Measurements from ENCODE around the gene CDC14A. TPM values are rescaled to one million over a fixed set of nuclear protein-coding genes. Genes with fewer than 3 reads are reported as not detected.

The CDC14A gene
- total RNA-seq, 1 experiment from 2014 or later, result 2.6 TPM

DNA sequence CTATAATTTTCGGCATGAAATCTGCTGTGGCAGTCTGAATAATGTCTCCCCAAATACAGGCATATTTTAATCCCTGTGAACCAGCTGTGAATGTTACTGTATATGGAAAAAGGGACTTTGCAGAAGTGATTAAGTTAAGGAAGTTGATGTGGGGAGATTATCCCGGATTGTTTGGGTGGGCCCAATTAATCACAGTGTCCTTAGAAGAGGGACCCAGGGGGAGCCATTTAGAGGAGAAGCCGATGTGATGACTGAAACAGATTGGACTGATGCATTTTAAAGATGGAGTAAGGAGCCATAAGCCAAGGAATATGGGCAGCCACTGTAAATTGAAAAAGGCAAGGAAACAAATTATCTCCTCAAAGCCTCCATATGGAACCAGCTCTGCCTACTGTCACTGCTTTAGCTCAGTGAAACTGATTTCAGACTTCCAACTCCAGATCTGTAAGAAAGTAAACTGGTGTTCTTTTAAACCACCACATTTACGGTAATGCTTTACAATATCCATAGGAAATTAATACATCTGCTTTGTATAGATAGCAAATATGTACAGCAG lies 124.5 kb downstream of the CDC14A start:
- Mint-ChIP-seq H3K4me3 (ENCODE audit: unreplicated experiment) (no peak overlapping the region), H3K27me3 (ENCODE audit: insufficient read depth, unreplicated experiment) (no peaks in the 10 kb centered on the region), H3K27ac (ENCODE audit: low read depth, unreplicated experiment) (no peak overlapping the region), H3K9me3 (ENCODE audit: unreplicated experiment) (no peaks in the 10 kb centered on the region), H3K36me3 (ENCODE audit: insufficient read depth, unreplicated experiment) (peaks cover 6% of the 10 kb centered on the region), H3K4me1 (ENCODE audit: insufficient read depth, unreplicated experiment) (no peaks in the 10 kb centered on the region)
- TF ChIP-seq, protein P1, sequence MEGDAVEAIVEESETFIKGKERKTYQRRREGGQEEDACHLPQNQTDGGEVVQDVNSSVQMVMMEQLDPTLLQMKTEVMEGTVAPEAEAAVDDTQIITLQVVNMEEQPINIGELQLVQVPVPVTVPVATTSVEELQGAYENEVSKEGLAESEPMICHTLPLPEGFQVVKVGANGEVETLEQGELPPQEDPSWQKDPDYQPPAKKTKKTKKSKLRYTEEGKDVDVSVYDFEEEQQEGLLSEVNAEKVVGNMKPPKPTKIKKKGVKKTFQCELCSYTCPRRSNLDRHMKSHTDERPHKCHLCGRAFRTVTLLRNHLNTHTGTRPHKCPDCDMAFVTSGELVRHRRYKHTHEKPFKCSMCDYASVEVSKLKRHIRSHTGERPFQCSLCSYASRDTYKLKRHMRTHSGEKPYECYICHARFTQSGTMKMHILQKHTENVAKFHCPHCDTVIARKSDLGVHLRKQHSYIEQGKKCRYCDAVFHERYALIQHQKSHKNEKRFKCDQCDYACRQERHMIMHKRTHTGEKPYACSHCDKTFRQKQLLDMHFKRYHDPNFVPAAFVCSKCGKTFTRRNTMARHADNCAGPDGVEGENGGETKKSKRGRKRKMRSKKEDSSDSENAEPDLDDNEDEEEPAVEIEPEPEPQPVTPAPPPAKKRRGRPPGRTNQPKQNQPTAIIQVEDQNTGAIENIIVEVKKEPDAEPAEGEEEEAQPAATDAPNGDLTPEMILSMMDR (IDR thresholded peaks at IDR 0.05; ENCODE audit: unreplicated experiment), result no peak
- no peak for DNase-seq (ENCODE audit: unreplicated experiment)
- BruUV-seq (replicated peaks), result no TSS peak
- ChIA-PET POLR2A (interaction anchor here (0.6 kb wide), 1 partner anchor 1429 kb away, joined by 5 read pairs; no protein-coding TSS in a partner anchor), CTCF (interaction anchor here (1.0 to 1.3 kb wide), 3 partner anchors 10 to 392 kb away, joined by 3 to 5 read pairs (median 4); no protein-coding TSS in a partner anchor)
- intact Hi-C loops (cut with micrococcal nuclease), result no loop called here

DNA sequence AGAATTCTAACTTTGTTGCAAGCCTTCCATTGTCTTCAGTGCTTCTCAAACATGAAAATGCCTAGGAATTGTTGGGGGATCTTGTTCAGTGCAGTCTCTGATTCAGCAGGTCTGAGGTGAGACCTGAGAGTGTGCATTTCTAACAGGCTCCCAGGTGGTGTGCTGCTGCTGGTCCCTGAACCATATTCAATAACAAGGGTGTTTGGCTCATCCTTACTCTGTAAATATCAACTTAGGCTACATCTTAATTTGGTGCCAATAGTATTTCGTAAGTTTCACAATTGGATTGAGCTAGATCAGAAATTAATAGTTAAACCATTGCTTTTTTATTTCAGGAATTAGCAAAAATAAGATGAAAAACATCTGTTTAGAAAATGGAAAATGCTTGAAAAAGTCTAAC lies 126.5 kb downstream of the CDC14A start:
- POLR2A ChIA-PET, result no interaction called here
- DNase-seq (ENCODE audit: unreplicated experiment), result no peak
- TF ChIP-seq, protein P1 (IDR thresholded peaks at IDR 0.05; ENCODE audit: unreplicated experiment), result no peak
- CTCF ChIA-PET, result interaction anchor here (0.8 to 1.8 kb wide), 4 partner anchors 15 to 390 kb away, joined by 3 to 15 read pairs (median 7); no protein-coding TSS in a partner anchor
- BruUV-seq (replicated peaks), result no TSS peak
- Mint-ChIP-seq H3K4me3 (ENCODE audit: unreplicated experiment) (no peak overlapping the region), H3K4me1 (ENCODE audit: insufficient read depth, unreplicated experiment) (no peaks in the 10 kb centered on the region), H3K9me3 (ENCODE audit: unreplicated experiment) (no peaks in the 10 kb centered on the region), H3K27ac (ENCODE audit: low read depth, unreplicated experiment) (no peak overlapping the region), H3K27me3 (ENCODE audit: insufficient read depth, unreplicated experiment) (no peaks in the 10 kb centered on the region), H3K36me3 (ENCODE audit: insufficient read depth, unreplicated experiment) (no peaks in the 10 kb centered on the region)
- intact Hi-C loops (cut with micrococcal nuclease), result no loop called here

DNA sequence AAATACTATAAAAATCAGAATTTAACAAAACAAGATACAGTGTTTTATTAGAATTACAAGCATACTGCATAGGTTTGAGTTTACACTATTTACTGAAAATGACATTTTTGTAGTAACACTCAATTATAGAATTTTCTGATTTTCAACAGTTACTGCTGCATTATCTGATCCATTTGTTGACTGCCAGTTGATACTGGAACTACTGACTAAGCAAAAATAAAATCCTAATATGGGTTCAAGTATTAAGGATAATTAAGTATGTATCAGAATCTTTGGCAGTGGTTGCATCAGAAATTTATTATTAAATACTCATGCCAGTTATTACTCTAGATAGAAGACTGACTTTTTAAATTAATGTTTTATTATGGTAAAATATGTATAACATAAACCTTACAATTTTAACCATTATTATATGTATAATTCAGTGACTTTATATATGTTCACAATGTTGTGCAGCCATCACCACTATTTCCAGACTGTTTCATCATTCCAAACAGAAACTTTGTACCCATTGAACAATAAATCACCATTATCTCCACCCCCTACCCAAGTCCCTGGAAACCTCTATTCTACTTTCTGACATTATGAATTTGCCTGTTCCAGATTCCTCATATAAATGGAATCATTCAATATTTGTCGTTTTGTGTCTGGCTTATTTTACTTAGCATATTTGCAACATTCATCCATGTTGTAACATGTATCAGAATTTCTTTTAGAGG lies 127.5 kb downstream of the CDC14A start:
- Mint-ChIP-seq H3K9me3 (ENCODE audit: unreplicated experiment) (no peaks in the 10 kb centered on the region), H3K36me3 (ENCODE audit: insufficient read depth, unreplicated experiment) (no peaks in the 10 kb centered on the region), H3K27me3 (ENCODE audit: insufficient read depth, unreplicated experiment) (no peaks in the 10 kb centered on the region), H3K27ac (ENCODE audit: low read depth, unreplicated experiment) (no peak overlapping the region), H3K4me1 (ENCODE audit: insufficient read depth, unreplicated experiment) (no peaks in the 10 kb centered on the region), H3K4me3 (ENCODE audit: unreplicated experiment) (no peak overlapping the region)
- no TSS peak for BruUV-seq (replicated peaks)
- TF ChIP-seq, protein P1 (IDR thresholded peaks at IDR 0.05; ENCODE audit: unreplicated experiment), result no peak
- ChIA-PET POLR2A (no interaction called here), CTCF (interaction anchor here (0.6 to 1.8 kb wide), 3 partner anchors 16 to 389 kb away, joined by 3 to 10 read pairs (median 4); no protein-coding TSS in a partner anchor)
- intact Hi-C loops (cut with micrococcal nuclease), result no loop called here
- DNase-seq (ENCODE audit: unreplicated experiment), result no peak

DNA sequence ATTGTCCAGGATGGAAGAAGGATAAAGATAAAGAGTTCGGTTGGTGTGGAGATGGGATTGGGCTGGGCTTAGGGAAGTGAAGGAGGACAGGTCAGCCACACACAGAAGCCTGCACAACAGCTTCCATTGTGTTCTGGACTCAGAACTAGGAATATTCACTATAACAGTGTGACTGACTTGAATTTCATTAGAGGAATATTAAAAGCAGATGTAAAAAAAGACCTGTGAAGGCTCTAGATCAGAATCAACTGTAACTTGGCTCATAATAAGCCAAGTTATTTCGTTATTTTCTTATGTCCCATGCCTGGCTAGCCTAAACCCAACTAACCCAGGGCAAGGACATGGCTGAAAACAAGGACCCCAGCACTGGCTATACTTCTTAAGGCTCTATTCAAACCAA lies 129.0 kb downstream of the CDC14A start:
- no peaks in the 10 kb centered on the region for H3K27me3 Mint-ChIP-seq (ENCODE audit: insufficient read depth, unreplicated experiment)
- POLR2A ChIA-PET, result no interaction called here
- H3K4me1 Mint-ChIP-seq (ENCODE audit: insufficient read depth, unreplicated experiment), result no peaks in the 10 kb centered on the region
- no peaks in the 10 kb centered on the region for H3K36me3 Mint-ChIP-seq (ENCODE audit: insufficient read depth, unreplicated experiment)
- no peak for DNase-seq (ENCODE audit: unreplicated experiment)
- intact Hi-C loops (cut with micrococcal nuclease), result no loop called here
- no TSS peak for BruUV-seq (replicated peaks)
- no peak overlapping the region for H3K4me3 Mint-ChIP-seq (ENCODE audit: unreplicated experiment)
- TF ChIP-seq, protein P1 (IDR thresholded peaks at IDR 0.05; ENCODE audit: unreplicated experiment), result no peak
- H3K9me3 Mint-ChIP-seq (ENCODE audit: unreplicated experiment), result no peaks in the 10 kb centered on the region
- CTCF ChIA-PET, result interaction anchor here (0.5 to 0.9 kb wide), 3 partner anchors 18 to 126 kb away, joined by 3 to 4 read pairs (median 4); no protein-coding TSS in a partner anchor
- no peak overlapping the region for H3K27ac Mint-ChIP-seq (ENCODE audit: low read depth, unreplicated experiment)
